HL-60/S4 treated with retinoic acid at 250 ng/mL for 4 days and 3 days (cell line): Measurements from ENCODE around the gene FARP2.
"Not testable (repeated sequence)": the region's sequence is repeated elsewhere in the genome, so short reads cannot be mapped to it uniquely, and the experiment has no call there.

Experiments
- in situ Hi-C: fragments of 300-500 bp; cut with MboI; formaldehyde crosslinking; loops from 2 replicates; pipeline ENCODE4 v1.7.0; 2022; ENCODE audit warnings: low sequenced_read_pairs

The FARP2 gene

GRCh38 chr2:241399941-241400922 lies 44.1 kb downstream of the FARP2 start:
- in situ Hi-C loops, result no loop called here

GRCh38 chr2:241408849-241409248 lies 52.8 kb downstream of the FARP2 start:
- in situ Hi-C loops, result no loop called here

GRCh38 chr2:241410739-241411176 lies 54.7 kb downstream of the FARP2 start:
- in situ Hi-C loops, result no loop called here

- in situ Hi-C loops, result no loop called here
Measured at GRCh38 chr2:241412144-241412543, 56.1 kb downstream of the FARP2 start.

- in situ Hi-C loops, result not testable (repeated sequence)
Measured at GRCh38 chr2:241413501-241413900, 57.4 kb downstream of the FARP2 start.

- in situ Hi-C loops, result no loop called here
Measured at GRCh38 chr2:241413929-241414580, 58.0 kb downstream of the FARP2 start.

- in situ Hi-C loops, result no loop called here
Measured at GRCh38 chr2:241415196-241415595, 59.1 kb downstream of the FARP2 start.

GRCh38 chr2:241417626-241418025 lies 61.5 kb downstream of the FARP2 start:
- in situ Hi-C loops, result no loop called here

- in situ Hi-C loops, result no loop called here
Measured at GRCh38 chr2:241421330-241421729, 65.2 kb downstream of the FARP2 start.

- in situ Hi-C loops, result not testable (repeated sequence)
Measured at GRCh38 chr2:241421942-241422341, 65.9 kb downstream of the FARP2 start.

GRCh38 chr2:241422350-241422749 lies 66.3 kb downstream of the FARP2 start:
- in situ Hi-C loops, result no loop called here

GRCh38 chr2:241423489-241423888 lies 67.4 kb downstream of the FARP2 start:
- in situ Hi-C loops, result not testable (repeated sequence)

- in situ Hi-C loops, result no loop called here
Measured at GRCh38 chr2:241425368-241425767, 69.3 kb downstream of the FARP2 start.

GRCh38 chr2:241430178-241430577 lies 74.1 kb downstream of the FARP2 start:
- in situ Hi-C loops, result no loop called here

- in situ Hi-C loops, result no loop called here
Measured at GRCh38 chr2:241432824-241433448, 76.9 kb downstream of the FARP2 start.

GRCh38 chr2:241437179-241437578 lies 81.1 kb downstream of the FARP2 start:
- in situ Hi-C loops, result no loop called here

GRCh38 chr2:241441492-241441891 lies 85.4 kb downstream of the FARP2 start:
- in situ Hi-C loops, result no loop called here

GRCh38 chr2:241443486-241444223 lies 87.6 kb downstream of the FARP2 start:
- in situ Hi-C loops, result no loop called here

- in situ Hi-C loops, result no loop called here
Measured at GRCh38 chr2:241445426-241445825, 89.3 kb downstream of the FARP2 start.

- in situ Hi-C loops, result not testable (repeated sequence)
Measured at GRCh38 chr2:241450092-241450491, 94.0 kb downstream of the FARP2 start.
